GM21717 (cell line): ENCODE data around the gene PIK3CG.
"Not testable (repeated sequence)": the region's sequence is repeated elsewhere in the genome, so short reads cannot be mapped to it uniquely, and the experiment has no call there.

Experiments
- ATAC-seq: cut with Tn5 transposase; IDR thresholded peaks from one replicate; pipeline ENCODE4 v1.9.1; 2021; ENCODE audit warnings: mild to moderate bottlenecking, moderate library complexity; ENCODE audit not compliant: unreplicated experiment

Gene PIK3CG

DNA sequence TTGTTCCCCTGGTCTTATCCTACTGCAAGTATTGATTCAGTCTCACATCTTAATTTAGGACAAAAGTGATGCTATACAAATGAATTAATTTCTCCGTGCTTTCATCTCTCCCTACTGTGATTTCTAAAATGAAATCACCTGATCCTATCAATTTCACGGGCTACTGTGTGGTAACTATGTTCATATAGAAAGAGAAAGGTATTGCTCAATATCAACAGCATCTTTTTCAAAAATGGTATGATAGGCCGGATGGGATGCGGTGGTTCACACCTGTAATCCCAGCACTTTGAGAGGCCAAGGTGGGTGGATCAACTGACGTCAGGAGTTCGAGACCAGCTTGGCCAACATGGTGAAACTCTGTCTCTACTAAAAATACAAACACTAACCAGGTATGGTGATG lies 71.2 kb downstream of the PIK3CG start:
- ATAC-seq, result no peak

DNA sequence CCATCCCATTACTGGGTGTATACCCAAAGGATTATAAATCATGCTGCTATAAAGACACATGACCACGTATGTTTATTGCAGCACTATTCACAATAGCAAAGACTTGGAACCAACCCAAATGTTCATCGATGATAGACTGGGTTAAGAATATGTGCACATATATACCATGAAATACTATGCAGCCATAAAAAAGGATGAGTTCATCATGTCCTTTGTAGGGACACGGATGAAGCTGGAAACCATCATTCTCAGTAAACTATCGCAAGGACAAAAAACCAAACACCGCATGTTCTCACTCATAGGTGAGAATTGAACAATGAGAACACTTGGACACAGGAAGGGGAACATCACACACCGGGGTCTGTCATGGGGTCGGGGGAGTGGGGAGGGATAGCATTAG lies 73.0 kb downstream of the PIK3CG start:
- not testable (repeated sequence) for ATAC-seq

DNA sequence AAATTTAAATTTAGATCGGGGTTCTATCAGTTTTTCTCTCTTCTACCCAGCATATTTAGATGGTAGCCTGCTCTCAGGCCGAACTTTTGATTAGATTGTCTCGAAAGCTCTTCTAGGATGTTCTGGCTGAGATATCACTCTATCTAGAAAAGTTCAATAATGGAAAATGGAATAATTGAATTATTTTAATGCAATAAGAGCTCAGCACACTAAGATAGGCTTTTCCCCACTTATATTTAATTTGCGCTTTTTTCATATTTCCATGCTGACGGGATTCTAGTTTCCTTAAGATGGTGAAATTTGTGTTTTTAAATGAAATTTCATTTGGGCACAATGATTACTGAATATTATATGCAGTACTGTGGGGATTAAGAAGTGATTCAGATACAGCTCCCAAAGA lies 73.7 kb downstream of the PIK3CG start:
- no peak for ATAC-seq

DNA sequence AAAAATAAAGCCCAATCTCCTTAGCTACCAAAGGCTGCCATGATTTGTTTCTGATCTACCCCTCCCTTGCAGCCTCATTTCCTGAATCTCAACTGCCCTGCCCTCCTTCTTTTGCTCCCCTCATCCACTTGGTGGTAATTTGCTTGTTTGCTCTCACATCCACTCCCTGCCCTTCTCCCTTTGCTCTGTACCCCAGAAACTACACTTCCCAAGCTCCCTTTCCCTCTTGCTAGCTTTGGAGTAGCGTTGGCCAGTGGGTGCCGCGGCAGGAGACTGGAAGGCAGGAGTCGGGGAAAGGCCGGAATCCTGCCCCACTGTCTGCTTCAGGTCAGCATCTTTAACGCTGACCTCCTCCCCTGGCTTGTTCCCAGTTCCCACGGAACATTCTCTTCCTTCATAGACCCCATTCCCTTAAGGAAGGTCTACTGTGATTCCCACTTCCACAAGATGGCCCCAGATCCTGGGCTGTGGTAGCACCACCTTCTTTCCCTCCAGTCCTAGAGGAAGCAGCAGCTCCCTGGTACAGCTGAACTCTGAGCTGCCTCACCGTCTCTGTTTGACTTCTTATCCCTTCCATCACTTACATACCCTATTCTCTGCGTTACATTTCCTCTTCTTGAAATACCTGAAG lies 79.1 kb downstream of the PIK3CG start:
- ATAC-seq, result no peak

GRCh38 chr7:106947244-106947728 lies 82.2 kb downstream of the PIK3CG start:
- no peak for ATAC-seq

GRCh38 chr7:106952001-106952657 lies 87.0 kb downstream of the PIK3CG start:
- ATAC-seq, result no peak

DNA sequence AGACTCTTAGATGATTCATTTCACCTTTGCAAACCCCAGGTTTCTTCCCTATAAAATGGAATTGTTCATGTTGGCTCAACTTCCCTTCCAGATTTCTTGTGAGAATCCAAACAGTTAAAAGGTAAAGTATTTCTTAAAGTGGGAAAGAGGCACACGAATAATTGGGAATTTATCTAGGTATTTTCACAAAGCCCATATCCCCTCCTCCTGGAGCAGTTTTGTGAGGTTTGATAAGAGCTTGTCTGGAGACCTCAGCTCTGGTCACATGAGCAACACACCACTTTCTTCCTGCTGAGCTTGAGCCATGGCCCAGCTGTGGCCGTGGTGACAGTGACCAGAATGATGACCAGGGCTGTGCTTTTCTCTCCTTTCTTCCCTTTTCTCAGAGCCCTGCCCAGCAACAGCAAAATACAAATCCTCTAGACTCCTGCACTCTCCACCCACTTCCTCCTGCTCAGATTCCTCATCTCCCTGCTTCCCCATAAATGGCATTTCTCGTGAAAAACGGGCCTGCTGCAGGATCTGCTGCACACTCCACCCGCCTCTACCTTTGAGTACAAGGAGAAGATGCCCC lies 87.7 kb downstream of the PIK3CG start:
- ATAC-seq, result no peak

DNA sequence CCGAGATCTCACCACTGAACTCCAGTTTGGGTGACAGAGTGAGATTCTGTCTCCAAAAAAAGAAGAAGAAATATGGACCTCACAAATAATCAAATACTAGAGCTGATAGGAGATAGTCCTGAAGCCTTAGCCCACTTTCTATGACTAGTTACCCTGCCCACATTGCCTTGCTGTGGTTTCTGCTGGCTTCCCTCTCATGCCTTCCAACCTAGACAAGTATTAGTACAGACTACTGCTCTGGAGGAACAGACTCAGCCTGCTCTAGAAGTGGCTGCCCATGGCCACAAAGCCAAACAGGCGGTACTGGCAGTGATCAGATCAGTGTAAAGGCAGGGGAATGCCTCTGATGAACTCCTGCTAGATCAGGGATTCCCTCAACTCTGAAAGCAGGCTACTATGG lies 89.8 kb downstream of the PIK3CG start:
- no peak for ATAC-seq

GRCh38 chr7:106955857-106956256 lies 90.8 kb downstream of the PIK3CG start:
- not testable (repeated sequence) for ATAC-seq
